Measurements from ENCODE around the gene VEZF1.
"Not testable (repeated sequence)": the region's sequence is repeated elsewhere in the genome, so short reads cannot be mapped to it uniquely, and the experiment has no call there.

Gene VEZF1

GRCh38 chr17:57972151-57972550 is 15.9 kb downstream of the VEZF1 start:
- no peak for DNase-seq

- DNase-seq, result no peak
These were observed 16.5 kb downstream of the VEZF1 start for GRCh38 chr17:57971572-57971971.

- DNase-seq, result no peak
These were observed 17.3 kb downstream of the VEZF1 start for GRCh38 chr17:57970710-57971109.

GRCh38 chr17:57968456-57968855 is 19.6 kb downstream of the VEZF1 start:
- DNase-seq, result no peak

- DNase-seq, result no peak
These were observed 21.2 kb downstream of the VEZF1 start for GRCh38 chr17:57966875-57967274.

- DNase-seq, result no peak
These were observed 21.8 kb downstream of the VEZF1 start for GRCh38 chr17:57966246-57966645.

GRCh38 chr17:57965521-57966160 is 22.4 kb downstream of the VEZF1 start:
- no peak for DNase-seq

GRCh38 chr17:57963149-57963511 is 24.9 kb downstream of the VEZF1 start:
- DNase-seq, result no peak

- DNase-seq, result no peak
These were observed 25.5 kb downstream of the VEZF1 start for GRCh38 chr17:57962279-57963148.

GRCh38 chr17:57959929-57960328 is 28.1 kb downstream of the VEZF1 start:
- DNase-seq, result no peak

- DNase-seq, result not testable (repeated sequence)
These were observed 29.7 kb downstream of the VEZF1 start for GRCh38 chr17:57958391-57958790.

- no peak for DNase-seq
These were observed 30.2 kb downstream of the VEZF1 start for GRCh38 chr17:57957886-57958285.

- DNase-seq, result no peak
These were observed 30.8 kb downstream of the VEZF1 start for GRCh38 chr17:57957120-57957850.

- no peak for DNase-seq
These were observed 31.5 kb downstream of the VEZF1 start for GRCh38 chr17:57956291-57957119.

- DNase-seq, result peak; percentile 34
These were observed 32.7 kb downstream of the VEZF1 start, which contains the start of gene CUEDC1 for GRCh38 chr17:57955183-57955931. Gene CUEDC1, minus strand, starts transcription at chr17:57955412. Its CDS starts 69,848 bp downstream, at chr17:57885564.

GRCh38 chr17:57954397-57955182 is 33.5 kb downstream of the VEZF1 start:
- DNase-seq, result peak; percentile 51

- no peak for DNase-seq
These were observed 34.2 kb downstream of the VEZF1 start for GRCh38 chr17:57953705-57954396.

GRCh38 chr17:57953219-57953618 is 34.8 kb downstream of the VEZF1 start:
- DNase-seq, result no peak

- DNase-seq, result no peak
These were observed 38.4 kb downstream of the VEZF1 start for GRCh38 chr17:57949649-57950048.

All from NCI-H1105 (cell line).